MM.1S (cell line): ENCODE data around the gene CHTF18.

ENCODE experiments used
- EZH2phosphoT487 ChIP-seq: fragments of 300-600 bp; sonication (generic); IDR thresholded peaks from 2 replicates; pipeline ENCODE4 v1.6.1; 2018; ENCODE audit warnings: antibody characterized with exemption, low read length
- TF ChIP-seq, protein P1 (sequence below): fragments of 300-600 bp; sonication (generic); IDR thresholded peaks from 2 replicates; pipeline ENCODE4 v1.5.1; 2016; ENCODE audit warnings: antibody characterized with exemption, low read length, mixed read lengths

DNA sequence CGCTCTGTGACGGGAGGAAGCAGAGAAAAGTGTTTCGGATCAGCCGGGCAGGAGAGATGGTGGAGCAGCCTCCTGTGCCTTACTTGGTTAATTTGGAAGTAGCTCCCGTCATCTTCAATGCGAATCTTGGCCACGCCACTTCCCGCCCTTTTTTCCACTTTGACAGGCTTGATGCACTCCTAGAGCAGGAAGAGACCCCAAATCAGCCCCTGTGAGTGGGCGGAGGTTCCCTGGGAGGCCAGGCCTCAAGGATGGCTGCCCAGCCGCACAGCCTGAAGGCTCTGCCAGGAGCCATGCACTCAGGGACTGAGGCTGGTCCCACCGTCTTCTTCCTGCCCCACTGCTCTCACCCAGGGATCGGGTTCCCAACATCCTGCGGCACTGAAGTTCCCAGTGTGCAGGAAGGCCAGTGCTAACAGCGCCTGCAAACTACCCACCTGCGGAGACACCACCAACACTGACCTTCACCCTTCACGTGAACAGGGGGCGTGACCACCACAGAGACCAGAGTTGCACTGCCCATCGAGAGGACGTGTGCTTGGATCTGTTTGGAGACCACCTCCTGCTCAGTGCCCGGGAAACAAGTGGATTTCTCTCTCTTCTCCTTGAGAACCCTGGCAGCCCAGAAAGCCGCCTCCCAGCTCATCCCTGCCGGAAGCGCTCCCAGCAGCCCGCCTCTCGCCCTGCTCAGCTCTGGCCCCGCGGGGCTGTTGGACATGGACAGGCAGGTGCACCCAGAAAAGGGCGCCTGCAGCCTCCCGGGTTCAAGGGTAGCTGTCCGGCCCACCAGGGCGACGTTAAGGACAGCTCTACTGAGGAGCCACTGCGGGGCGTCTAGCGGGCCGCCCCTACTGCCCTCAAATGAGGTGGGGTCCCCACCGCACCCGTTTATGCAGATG, 48.6 kb upstream of the CHTF18 start:
- no peak for TF ChIP-seq EZH2phosphoT487
- TF ChIP-seq, protein P1, sequence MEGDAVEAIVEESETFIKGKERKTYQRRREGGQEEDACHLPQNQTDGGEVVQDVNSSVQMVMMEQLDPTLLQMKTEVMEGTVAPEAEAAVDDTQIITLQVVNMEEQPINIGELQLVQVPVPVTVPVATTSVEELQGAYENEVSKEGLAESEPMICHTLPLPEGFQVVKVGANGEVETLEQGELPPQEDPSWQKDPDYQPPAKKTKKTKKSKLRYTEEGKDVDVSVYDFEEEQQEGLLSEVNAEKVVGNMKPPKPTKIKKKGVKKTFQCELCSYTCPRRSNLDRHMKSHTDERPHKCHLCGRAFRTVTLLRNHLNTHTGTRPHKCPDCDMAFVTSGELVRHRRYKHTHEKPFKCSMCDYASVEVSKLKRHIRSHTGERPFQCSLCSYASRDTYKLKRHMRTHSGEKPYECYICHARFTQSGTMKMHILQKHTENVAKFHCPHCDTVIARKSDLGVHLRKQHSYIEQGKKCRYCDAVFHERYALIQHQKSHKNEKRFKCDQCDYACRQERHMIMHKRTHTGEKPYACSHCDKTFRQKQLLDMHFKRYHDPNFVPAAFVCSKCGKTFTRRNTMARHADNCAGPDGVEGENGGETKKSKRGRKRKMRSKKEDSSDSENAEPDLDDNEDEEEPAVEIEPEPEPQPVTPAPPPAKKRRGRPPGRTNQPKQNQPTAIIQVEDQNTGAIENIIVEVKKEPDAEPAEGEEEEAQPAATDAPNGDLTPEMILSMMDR = no peak
